GM12872 (cell line): Measurements from ENCODE around the gene ATRN.

Experiments
- CTCF ChIP-seq: IDR thresholded peaks from 3 replicates; pipeline ENCODE4 v1.5.1; 2011; ENCODE audit warnings: low read depth, mild to moderate bottlenecking, low read length, moderate library complexity; ENCODE audit not compliant: insufficient read depth

The ATRN gene

GRCh38 chr20:3454831-3455230 lies 16.0 kb upstream of the ATRN start:
- no peak for TF ChIP-seq CTCF

GRCh38 chr20:3456648-3457047 lies 14.2 kb upstream of the ATRN start:
- no peak for TF ChIP-seq CTCF

GRCh38 chr20:3459881-3460307 lies 10.9 kb upstream of the ATRN start:
- no peak for TF ChIP-seq CTCF

- TF ChIP-seq CTCF, result no peak
Observed at GRCh38 chr20:3461211-3461771, 9.5 kb upstream of the ATRN start.

GRCh38 chr20:3461911-3462677 lies 8.7 kb upstream of the ATRN start:
- no peak for TF ChIP-seq CTCF

GRCh38 chr20:3464166-3464565 lies 6.7 kb upstream of the ATRN start:
- TF ChIP-seq CTCF, result no peak

GRCh38 chr20:3465301-3465700 lies 5.5 kb upstream of the ATRN start:
- TF ChIP-seq CTCF, result no peak
